Tibial artery (tissue), 4 donors: Measurements from ENCODE around the gene KCNH3.

Source experiments
- DNase-seq, 2 donors: peaks; one replicate each; pipeline ENCODE4 v3.0.0-alpha.2; 2019
- H3K27ac ChIP-seq, 2 donors: fragments of 200-600 bp; sonication (generic) in 1 of 2; 1 replicate in 1 of 2; 2 replicates in 1 of 2; pipeline ENCODE4 v1.5.1; 2018 to 2019; ENCODE audit warnings: mild to moderate bottlenecking in 1 of 2
- H3K27me3 ChIP-seq, 2 donors: fragments of 200-600 bp; sonication (generic) in 1 of 2; one replicate each; pipeline versions ENCODE4 v1.5.1 to v1.6.0; 2016 to 2019
- H3K36me3 ChIP-seq, 3 donors: fragments of 200-600 bp; sonication (generic) in 2 of 3; one replicate each; pipeline ENCODE4 v1.5.1; 2016 to 2019; ENCODE audit warnings: mild to moderate bottlenecking in 2 of 3
- H3K4me1 ChIP-seq, 4 donors: fragments of 200-600 bp; sonication (generic) in 2 of 4; 1 replicate in 3 of 4; 2 replicates in 1 of 4; pipeline ENCODE4 v1.5.1; 2016 to 2019
- H3K4me3 ChIP-seq, 2 donors: fragments of 200-600 bp; sonication (generic) in 1 of 2; 1 replicate in 1 of 2; 2 replicates in 1 of 2; pipeline ENCODE4 v1.5.1; 2018 to 2019; ENCODE audit warnings: mild to moderate bottlenecking in 2 of 2
- H3K9me3 ChIP-seq, 3 donors: fragments of 200-600 bp; sonication (generic) in 1 of 3; one replicate each; pipeline ENCODE4 v1.5.1; 2016 to 2019
- intact Hi-C: fragments of 100-400 bp; cut with DNase I; formaldehyde crosslinking; loops from one replicate; pipeline ENCODE4 v1.15.0; 2023; ENCODE audit warnings: low total_unique reads
- TF ChIP-seq, protein P1 (sequence below), 2 experiments: fragments of 200-600 bp in 1 of 2; fragments of 450-650 bp in 1 of 2; IDR thresholded peaks; one replicate each; pipeline ENCODE4 v1.5.1; 2017 to 2019; ENCODE audit warnings: antibody characterized with exemption in 2 of 2, mild to moderate bottlenecking in 1 of 2, moderate library complexity in 1 of 2

The KCNH3 gene, protein sequence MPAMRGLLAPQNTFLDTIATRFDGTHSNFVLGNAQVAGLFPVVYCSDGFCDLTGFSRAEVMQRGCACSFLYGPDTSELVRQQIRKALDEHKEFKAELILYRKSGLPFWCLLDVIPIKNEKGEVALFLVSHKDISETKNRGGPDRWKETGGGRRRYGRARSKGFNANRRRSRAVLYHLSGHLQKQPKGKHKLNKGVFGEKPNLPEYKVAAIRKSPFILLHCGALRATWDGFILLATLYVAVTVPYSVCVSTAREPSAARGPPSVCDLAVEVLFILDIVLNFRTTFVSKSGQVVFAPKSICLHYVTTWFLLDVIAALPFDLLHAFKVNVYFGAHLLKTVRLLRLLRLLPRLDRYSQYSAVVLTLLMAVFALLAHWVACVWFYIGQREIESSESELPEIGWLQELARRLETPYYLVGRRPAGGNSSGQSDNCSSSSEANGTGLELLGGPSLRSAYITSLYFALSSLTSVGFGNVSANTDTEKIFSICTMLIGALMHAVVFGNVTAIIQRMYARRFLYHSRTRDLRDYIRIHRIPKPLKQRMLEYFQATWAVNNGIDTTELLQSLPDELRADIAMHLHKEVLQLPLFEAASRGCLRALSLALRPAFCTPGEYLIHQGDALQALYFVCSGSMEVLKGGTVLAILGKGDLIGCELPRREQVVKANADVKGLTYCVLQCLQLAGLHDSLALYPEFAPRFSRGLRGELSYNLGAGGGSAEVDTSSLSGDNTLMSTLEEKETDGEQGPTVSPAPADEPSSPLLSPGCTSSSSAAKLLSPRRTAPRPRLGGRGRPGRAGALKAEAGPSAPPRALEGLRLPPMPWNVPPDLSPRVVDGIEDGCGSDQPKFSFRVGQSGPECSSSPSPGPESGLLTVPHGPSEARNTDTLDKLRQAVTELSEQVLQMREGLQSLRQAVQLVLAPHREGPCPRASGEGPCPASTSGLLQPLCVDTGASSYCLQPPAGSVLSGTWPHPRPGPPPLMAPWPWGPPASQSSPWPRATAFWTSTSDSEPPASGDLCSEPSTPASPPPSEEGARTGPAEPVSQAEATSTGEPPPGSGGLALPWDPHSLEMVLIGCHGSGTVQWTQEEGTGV

DNA sequence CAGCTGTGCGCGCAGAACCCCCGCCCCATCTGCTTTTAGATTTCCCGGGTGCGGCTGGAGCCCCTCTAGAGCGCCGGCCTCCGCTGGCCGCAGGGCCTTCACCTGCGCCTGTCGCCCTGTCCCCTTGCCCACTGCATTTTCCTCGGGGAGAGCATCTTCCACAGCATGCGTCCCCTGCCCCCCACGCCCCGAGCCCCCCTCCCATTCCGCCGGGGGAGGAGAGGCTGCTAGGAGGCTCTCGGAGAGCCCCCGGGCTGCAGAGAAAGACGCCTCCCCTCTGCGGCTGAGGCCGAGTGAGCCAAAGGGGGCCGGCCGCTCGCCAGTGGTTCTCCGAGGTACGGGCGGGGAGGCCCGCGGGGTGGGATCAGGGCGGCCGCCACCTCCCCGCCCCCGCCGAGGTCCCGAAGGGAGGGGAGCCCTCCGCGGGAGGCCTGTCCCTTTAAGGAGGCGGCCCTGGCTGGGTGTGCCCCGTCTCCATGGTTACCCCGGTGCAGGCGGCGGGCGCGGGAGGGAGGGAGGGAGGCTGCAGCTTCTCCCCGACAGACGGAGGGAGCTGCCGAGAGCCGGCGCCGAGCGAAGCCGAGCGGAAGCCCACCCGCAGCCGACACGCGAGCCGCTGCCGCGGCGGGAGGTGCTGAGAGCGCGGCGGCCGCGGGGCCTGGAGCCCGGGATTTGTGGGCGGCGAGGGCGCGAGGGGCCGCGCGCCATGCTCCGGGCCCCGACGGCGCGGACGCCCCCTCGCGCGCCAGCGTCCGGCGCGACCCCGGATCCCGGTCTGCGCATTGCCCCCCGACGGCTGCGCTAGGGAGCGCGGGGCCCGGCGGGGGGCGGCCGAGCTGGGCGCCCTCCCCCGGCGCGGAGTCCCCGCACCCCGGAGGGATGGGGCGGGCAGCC is at the start of gene KCNH3:
Gene KCNH3 (plus strand): TSS at position 521 of the 894 bp plus-strand sequence. CDS start 387 bp downstream, outside the sequence.
- intact Hi-C loops: no loop called here
- no peak within 1 kb of the TSS for H3K27ac ChIP-seq
- H3K27me3 ChIP-seq: peaks cover 0 to 73% of the 10 kb centered on the region in 2 donors
- no peaks in the 10 kb centered on the region for H3K36me3 ChIP-seq
- H3K4me3 ChIP-seq: peak within 1 kb of the TSS; percentile 39 to 44
- TF ChIP-seq, protein P1, sequence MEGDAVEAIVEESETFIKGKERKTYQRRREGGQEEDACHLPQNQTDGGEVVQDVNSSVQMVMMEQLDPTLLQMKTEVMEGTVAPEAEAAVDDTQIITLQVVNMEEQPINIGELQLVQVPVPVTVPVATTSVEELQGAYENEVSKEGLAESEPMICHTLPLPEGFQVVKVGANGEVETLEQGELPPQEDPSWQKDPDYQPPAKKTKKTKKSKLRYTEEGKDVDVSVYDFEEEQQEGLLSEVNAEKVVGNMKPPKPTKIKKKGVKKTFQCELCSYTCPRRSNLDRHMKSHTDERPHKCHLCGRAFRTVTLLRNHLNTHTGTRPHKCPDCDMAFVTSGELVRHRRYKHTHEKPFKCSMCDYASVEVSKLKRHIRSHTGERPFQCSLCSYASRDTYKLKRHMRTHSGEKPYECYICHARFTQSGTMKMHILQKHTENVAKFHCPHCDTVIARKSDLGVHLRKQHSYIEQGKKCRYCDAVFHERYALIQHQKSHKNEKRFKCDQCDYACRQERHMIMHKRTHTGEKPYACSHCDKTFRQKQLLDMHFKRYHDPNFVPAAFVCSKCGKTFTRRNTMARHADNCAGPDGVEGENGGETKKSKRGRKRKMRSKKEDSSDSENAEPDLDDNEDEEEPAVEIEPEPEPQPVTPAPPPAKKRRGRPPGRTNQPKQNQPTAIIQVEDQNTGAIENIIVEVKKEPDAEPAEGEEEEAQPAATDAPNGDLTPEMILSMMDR (IDR thresholded peaks at IDR 0.05): no peak
- peaks cover 0 to 20% (median 18%) of the 10 kb centered on the region in 4 donors for H3K4me1 ChIP-seq
- peak; percentile 78 to 83 for DNase-seq
- no peaks in the 10 kb centered on the region for H3K9me3 ChIP-seq

DNA sequence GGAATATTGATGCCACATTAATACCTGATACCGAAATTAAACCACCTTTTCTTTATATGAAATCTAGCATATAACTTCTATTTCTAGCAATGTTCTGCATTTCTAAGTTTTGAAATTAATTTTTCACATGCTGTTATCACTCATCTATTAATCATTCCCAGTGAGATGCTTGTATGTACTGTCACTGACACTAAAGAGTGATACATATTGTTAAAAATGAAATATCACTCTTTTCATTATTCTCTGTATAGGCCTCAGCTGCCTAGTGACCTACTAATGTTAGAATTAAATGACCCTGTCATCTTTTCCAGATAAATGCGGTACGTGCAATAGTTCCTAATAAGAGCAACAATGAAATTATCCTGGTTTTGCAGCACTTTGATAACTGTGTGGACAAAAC is 49.7 kb upstream of the KCNH3 start:
- no peaks in the 10 kb centered on the region for H3K27me3 ChIP-seq
- no peak overlapping the region for H3K27ac ChIP-seq
- no peaks in the 10 kb centered on the region for H3K9me3 ChIP-seq
- H3K36me3 ChIP-seq: peaks cover 0 to 20% (median 0%) of the 10 kb centered on the region in 3 donors
- intact Hi-C loops: no loop called here
- no peak overlapping the region for H3K4me3 ChIP-seq
- DNase-seq: no peak
- TF ChIP-seq, protein P1 (IDR thresholded peaks at IDR 0.05): no peak
- H3K4me1 ChIP-seq: no peaks in the 10 kb centered on the region

DNA sequence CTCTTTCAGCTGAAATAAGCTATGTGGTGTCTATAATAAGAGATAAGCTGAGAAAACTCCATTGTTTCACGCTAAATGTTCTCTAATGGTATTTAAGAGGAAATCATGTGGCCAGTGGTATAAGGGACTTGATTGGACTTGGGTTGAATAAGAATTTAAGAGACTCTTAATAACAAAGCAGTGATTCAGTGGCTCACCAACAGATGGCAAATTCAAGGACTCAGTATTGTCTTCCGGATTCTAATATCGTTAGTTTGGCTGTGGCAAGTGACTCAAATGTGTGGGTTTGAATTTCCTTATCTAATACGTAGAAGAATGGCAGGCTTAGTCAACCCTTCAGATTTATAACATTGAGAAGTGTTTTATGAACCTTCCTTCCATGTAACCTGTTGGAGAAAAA is 49.1 kb upstream of the KCNH3 start:
- no peak for DNase-seq
- intact Hi-C loops: no loop called here

DNA sequence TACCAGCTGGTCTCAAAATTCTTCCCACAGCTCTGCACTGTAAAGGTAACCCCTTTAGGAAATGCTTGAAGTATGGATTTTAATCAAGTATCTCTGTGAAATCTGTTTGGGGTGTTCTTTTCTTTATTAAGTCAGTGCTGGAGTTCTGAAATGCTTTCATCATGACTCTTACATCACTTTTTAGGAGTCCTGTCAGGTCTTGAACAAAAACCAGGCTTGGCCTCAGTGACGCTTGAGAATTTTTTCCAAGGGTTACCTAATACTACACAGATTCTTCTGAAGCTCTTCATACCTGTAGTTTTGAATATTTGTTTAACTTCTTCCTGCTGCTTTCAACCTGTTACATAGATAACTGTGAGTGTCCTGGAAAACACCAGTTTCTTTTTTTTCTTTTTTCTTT is 47.0 kb upstream of the KCNH3 start:
- TF ChIP-seq, protein P1 (IDR thresholded peaks at IDR 0.05): no peak
- Histone ChIP-seq H3K4me1 (no peaks in the 10 kb centered on the region), H3K9me3 (no peaks in the 10 kb centered on the region), H3K27me3 (no peaks in the 10 kb centered on the region), H3K27ac (no peak overlapping the region), H3K36me3 (peaks cover 0 to 21% (median 4%) of the 10 kb centered on the region in 3 donors), H3K4me3 (no peak overlapping the region)
- DNase-seq: no peak
- intact Hi-C loops: no loop called here

More for the DNA sequence above, 49.1 kb upstream of the KCNH3 start:
- TF ChIP-seq, protein P1 (IDR thresholded peaks at IDR 0.05): no peak
- H3K27me3 ChIP-seq: no peaks in the 10 kb centered on the region
- peaks cover 0 to 21% (median 0%) of the 10 kb centered on the region in 3 donors for H3K36me3 ChIP-seq
- no peak overlapping the region for H3K27ac ChIP-seq
- H3K4me3 ChIP-seq: no peak overlapping the region
- no peaks in the 10 kb centered on the region for H3K9me3 ChIP-seq
- no peaks in the 10 kb centered on the region for H3K4me1 ChIP-seq

DNA sequence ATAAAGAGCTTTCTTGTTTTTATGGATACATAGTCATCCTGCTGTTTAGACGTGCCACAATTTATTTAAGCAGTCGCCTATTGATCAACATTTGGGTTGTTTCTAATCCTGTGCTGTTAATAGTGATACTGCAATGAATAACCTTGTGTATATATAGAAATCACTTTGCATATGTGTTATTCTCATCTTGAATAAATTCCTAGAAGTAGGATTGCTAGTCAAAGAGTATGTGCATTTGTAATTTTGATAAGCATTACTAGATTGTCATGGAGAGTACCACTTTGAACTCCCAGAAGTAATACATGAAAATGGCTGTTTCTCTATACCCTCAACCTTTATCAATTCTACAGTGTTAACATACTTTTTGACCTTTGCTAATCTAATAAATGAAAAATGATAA is 44.9 kb upstream of the KCNH3 start:
- no peak for DNase-seq
- H3K4me3 ChIP-seq: no peak overlapping the region
- H3K27me3 ChIP-seq: no peaks in the 10 kb centered on the region
- intact Hi-C loops: no loop called here
- no peak overlapping the region for H3K27ac ChIP-seq
- TF ChIP-seq, protein P1 (IDR thresholded peaks at IDR 0.05): no peak
- H3K36me3 ChIP-seq: peaks cover 0 to 25% (median 7%) of the 10 kb centered on the region in 3 donors
- H3K4me1 ChIP-seq: no peaks in the 10 kb centered on the region
- H3K9me3 ChIP-seq: no peaks in the 10 kb centered on the region
